HCT116 (cell line): ENCODE measurements around the gene GABRA4. TPM values are rescaled to one million over a fixed set of nuclear protein-coding genes. Genes with fewer than 3 reads are reported as not detected.

Experiments
- ATAC-seq: fragments of 200-7000 bp; cut with Tn5 transposase; 2 replicates; pipeline ENCODE4 v1.9.1; 2020; ENCODE audit warnings: mild to moderate bottlenecking, moderate library complexity
- BruUV-seq: library from RNA; stranded (reverse); fragments of 400-500 nt; replicated peaks from 2 replicates; lab custom pipeline; 2021; lab: Mats Ljungman, UMichigan
- CTCF ChIA-PET: fragments of 300-600 bp; sonication (Branson Sonifier 250); formaldehyde crosslinking; loops from one replicate; lab custom pipeline; 2021; ENCODE audit warnings: antibody characterized with exemption; lab: Charles Lee
- POLR2A ChIA-PET: fragments of 300-600, 350-600 bp; sonication (Branson Sonifier 250); formaldehyde crosslinking; loops from one replicate; lab custom pipeline; 2021; ENCODE audit warnings: antibody characterized with exemption; lab: Charles Lee
- RAD21 ChIA-PET, 2 experiments: fragments of 300-600 bp; sonication (Branson Sonifier 250); formaldehyde crosslinking; loops; one replicate each; lab custom pipeline; 2023; ENCODE audit warnings: low total read pairs in 2 of 2; ENCODE audit not compliant: uncharacterized antibody in 2 of 2, unreplicated experiment in 2 of 2, low non-redundant PET in 1 of 2; lab: Charles Lee
- DNase-seq: peaks from one replicate; pipeline ENCODE4 v3.0.0-alpha.2; 2010; ENCODE audit warnings: low read depth, low spot score
- H2AFZ ChIP-seq: fragments of 200-600 bp; shearing (Covaris generic), sonication (generic); 2 replicates; pipeline ENCODE4 v1.6.1; 2017; ENCODE audit warnings: low read depth, mixed run types, mixed read lengths, antibody characterized with exemption, low read length; ENCODE audit not compliant: poor library complexity, severe bottlenecking
- H3K27ac ChIP-seq: 2 replicates; pipeline ENCODE4 v1.5.1; 2012; ENCODE audit warnings: low read depth, low read length
- H3K27me3 ChIP-seq: fragments of 200-600 bp; sonication (generic); 2 replicates; pipeline ENCODE4 v1.6.1; 2016; ENCODE audit warnings: mixed run types, low read length, mixed read lengths; ENCODE audit not compliant: insufficient read depth
- H3K36me3 ChIP-seq, 2 experiments: fragments of 200-500 bp in 1 of 2; fragments of 200-600 bp in 1 of 2; sonication (Bioruptor generic) in 1 of 2; sonication (generic) in 1 of 2; 2 replicates each; pipeline versions ENCODE4 v1.5.1 to v1.6.1; 2014 to 2016; ENCODE audit warnings: low read length in 2 of 2, inconsistent platforms in 1 of 2, mixed read lengths in 1 of 2, mixed run types in 1 of 2; ENCODE audit not compliant: insufficient read depth in 2 of 2, control insufficient read depth in 1 of 2
- H3K4me1 ChIP-seq, 2 experiments: fragments of 200-600 bp in 1 of 2; sonication (generic) in 1 of 2; 2 replicates each; pipeline versions ENCODE4 v1.5.1 to v1.6.1; 2012 to 2017; ENCODE audit warnings: low read length in 2 of 2, inconsistent platforms in 1 of 2, mild to moderate bottlenecking in 1 of 2, mixed read lengths in 1 of 2, mixed run types in 1 of 2, moderate library complexity in 1 of 2; ENCODE audit not compliant: insufficient read depth in 2 of 2, control insufficient read depth in 1 of 2
- H3K4me2 ChIP-seq: fragments of 200-600 bp; sonication (generic); 2 replicates; pipeline ENCODE4 v1.6.1; 2017; ENCODE audit warnings: mixed run types, low read length, mixed read lengths
- H3K4me3 ChIP-seq, 2 experiments: fragments of 200-600 bp in 1 of 2; sonication (generic) in 1 of 2; replicated peaks in 1 of 2; 2 replicates each; pipeline ENCODE4 v1.5.1; 2011 to 2016; ENCODE audit warnings: low read length in 2 of 2, control low read depth in 1 of 2, low read depth in 1 of 2, mild to moderate bottlenecking in 1 of 2, mixed read lengths in 1 of 2, mixed run types in 1 of 2
- H3K79me2 ChIP-seq: fragments of 200-600 bp; sonication (generic); 2 replicates; pipeline ENCODE4 v1.6.1; 2017; ENCODE audit warnings: mild to moderate bottlenecking, mixed run types, low read length, moderate library complexity, mixed read lengths; ENCODE audit not compliant: insufficient read depth
- H3K9ac ChIP-seq: fragments of 200-600 bp; sonication (generic); 2 replicates; pipeline ENCODE4 v1.6.1; 2016; ENCODE audit warnings: low read length, mixed read lengths
- H3K9me2 ChIP-seq: fragments of 200-600 bp; sonication (generic), shearing (Covaris generic); 2 replicates; pipeline ENCODE4 v1.6.1; 2017; ENCODE audit warnings: mixed run types, mild to moderate bottlenecking, moderate library complexity; ENCODE audit not compliant: insufficient read depth
- H3K9me3 ChIP-seq, 2 experiments: fragments of 200-500 bp in 1 of 2; fragments of 200-600 bp in 1 of 2; sonication (Bioruptor generic) in 1 of 2; sonication (generic) in 1 of 2; 2 replicates each; pipeline ENCODE4 v1.6.1; 2014 to 2017; ENCODE audit warnings: low read length in 2 of 2, mixed read lengths in 2 of 2, inconsistent platforms in 1 of 2, low read depth in 1 of 2, mild to moderate bottlenecking in 1 of 2, mixed run types in 1 of 2, moderate library complexity in 1 of 2; ENCODE audit not compliant: control insufficient read depth in 1 of 2, insufficient read depth in 1 of 2
- H4K20me1 ChIP-seq: fragments of 200-600 bp; sonication (generic), shearing (Covaris generic); 2 replicates; pipeline ENCODE4 v1.6.1; 2017; ENCODE audit warnings: mixed run types, mild to moderate bottlenecking, moderate library complexity; ENCODE audit not compliant: insufficient read depth
- ATF3 ChIP-seq: IDR thresholded peaks from 2 replicates; pipeline ENCODE4 v1.6.1; 2012
- CBX3 ChIP-seq: IDR thresholded peaks from 2 replicates; pipeline ENCODE4 v1.6.1; 2012; ENCODE audit warnings: low read depth
- CEBPB ChIP-seq: IDR thresholded peaks from 2 replicates; pipeline ENCODE4 v1.6.1; 2012; ENCODE audit warnings: low read depth
- CTCF ChIP-seq, 3 experiments: fragments of 200-600 bp in 1 of 3; sonication (generic) in 1 of 3; IDR thresholded peaks in 2 of 3; conservative IDR thresholded peaks in 1 of 3; 2 replicates each; pipeline ENCODE4 v1.5.1; 2012 to 2017; ENCODE audit warnings: low read depth in 2 of 3, low read length in 2 of 3, antibody characterized with exemption in 1 of 3, borderline replicate concordance in 1 of 3, control low read depth in 1 of 3, mild to moderate bottlenecking in 1 of 3, mixed read lengths in 1 of 3, mixed run types in 1 of 3, moderate library complexity in 1 of 3; ENCODE audit not compliant: insufficient read depth in 1 of 3
- EGR1 ChIP-seq: IDR thresholded peaks from 2 replicates; pipeline ENCODE4 v1.6.1; 2012; ENCODE audit warnings: low read depth
- ELF1 ChIP-seq: IDR thresholded peaks from 2 replicates; pipeline ENCODE4 v1.6.1; 2012; ENCODE audit warnings: low read depth, borderline replicate concordance
- JUND ChIP-seq: IDR thresholded peaks from 2 replicates; pipeline ENCODE4 v1.6.1; 2012
- POLR2A ChIP-seq: IDR thresholded peaks from 2 replicates; pipeline ENCODE4 v1.7.0; 2011; ENCODE audit warnings: borderline replicate concordance; ENCODE audit not compliant: insufficient read depth, insufficient read length; ENCODE audit errors: extremely low read depth
- POLR2AphosphoS5 ChIP-seq: IDR thresholded peaks from 2 replicates; pipeline ENCODE4 v1.6.1; 2011; ENCODE audit warnings: mild to moderate bottlenecking, low read depth, low read length, moderate library complexity
- RAD21 ChIP-seq: IDR thresholded peaks from 2 replicates; pipeline ENCODE4 v1.6.1; 2012; ENCODE audit warnings: low read depth, mild to moderate bottlenecking
- SRF ChIP-seq: IDR thresholded peaks from 2 replicates; pipeline ENCODE4 v1.6.1; 2012; ENCODE audit warnings: low read depth
- TCF7L2 ChIP-seq: IDR thresholded peaks from 2 replicates; pipeline ENCODE4 v1.7.0; 2011; ENCODE audit warnings: borderline replicate concordance, inconsistent platforms; ENCODE audit not compliant: insufficient read depth, insufficient read length; ENCODE audit errors: extremely low read depth
- ZFX ChIP-seq: fragments of 450-650 bp; IDR thresholded peaks from 2 replicates; pipeline ENCODE4 v1.6.1; 2017
- intact Hi-C: fragments of 100-400 bp; cut with micrococcal nuclease; formaldehyde crosslinking; loops from 2 replicates; pipeline ENCODE4 v1.10.0; 2022
- total RNA-seq: library from RNA; stranded (reverse); gene quantifications from one replicate; pipeline ENCODE4 v1.2.1, GENCODE V29; 2021; ENCODE audit not compliant: unreplicated experiment
- TF ChIP-seq, protein P1 (sequence below): IDR thresholded peaks from 2 replicates; pipeline ENCODE4 v1.6.1; 2012; ENCODE audit warnings: low read depth

The GABRA4 gene
- total RNA-seq, 1 experiment from 2014 or later, result not detected

DNA sequence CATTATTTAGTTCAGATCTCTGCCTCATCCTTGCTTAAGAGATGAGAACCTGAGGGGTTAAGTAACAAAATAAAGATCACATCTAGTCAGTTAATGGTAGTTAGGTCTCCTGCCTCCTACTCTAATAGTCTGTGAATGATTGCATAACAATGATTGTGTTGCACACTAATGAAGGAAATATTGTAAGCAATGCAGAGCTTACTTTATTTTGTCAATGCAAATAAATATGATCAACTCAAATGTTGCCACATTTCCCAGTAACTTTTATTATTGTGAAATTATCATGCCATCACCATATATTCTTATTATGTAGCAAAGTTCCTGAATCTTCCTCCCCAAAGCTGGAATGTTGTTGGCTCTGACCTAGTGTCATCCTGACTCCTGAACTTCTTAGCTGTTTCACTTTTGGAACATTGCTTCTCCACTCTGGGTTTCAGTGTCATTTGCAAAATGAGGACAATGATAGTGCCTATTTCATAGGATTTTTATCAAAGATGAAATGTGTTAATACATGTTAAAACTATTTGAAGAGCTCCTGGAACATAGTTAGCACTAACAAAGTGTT lies 17.0 kb upstream of the GABRA4 start:
- no TSS peak for BruUV-seq
- no peak for TF ChIP-seq POLR2A
- TF ChIP-seq EGR1, result no peak
- TF ChIP-seq SRF, result no peak
- TF ChIP-seq ATF3, result no peak
- no peak for TF ChIP-seq ZFX
- TF ChIP-seq POLR2AphosphoS5, result no peak
- TF ChIP-seq ELF1, result no peak
- no peak for TF ChIP-seq JUND
- no peak for TF ChIP-seq CTCF (IDR thresholded peaks at IDR 0.05 in 2 of 3, conservative IDR thresholded peaks at IDR 0.05 in 1 of 3; ENCODE audit: borderline replicate concordance in 1 of 3, insufficient read depth in 1 of 3, low read depth in 2 of 3, low read length in 2 of 3)
- no peak for TF ChIP-seq RAD21
- TF ChIP-seq CEBPB, result no peak
- TF ChIP-seq CBX3, result no peak
- TF ChIP-seq, protein P1, sequence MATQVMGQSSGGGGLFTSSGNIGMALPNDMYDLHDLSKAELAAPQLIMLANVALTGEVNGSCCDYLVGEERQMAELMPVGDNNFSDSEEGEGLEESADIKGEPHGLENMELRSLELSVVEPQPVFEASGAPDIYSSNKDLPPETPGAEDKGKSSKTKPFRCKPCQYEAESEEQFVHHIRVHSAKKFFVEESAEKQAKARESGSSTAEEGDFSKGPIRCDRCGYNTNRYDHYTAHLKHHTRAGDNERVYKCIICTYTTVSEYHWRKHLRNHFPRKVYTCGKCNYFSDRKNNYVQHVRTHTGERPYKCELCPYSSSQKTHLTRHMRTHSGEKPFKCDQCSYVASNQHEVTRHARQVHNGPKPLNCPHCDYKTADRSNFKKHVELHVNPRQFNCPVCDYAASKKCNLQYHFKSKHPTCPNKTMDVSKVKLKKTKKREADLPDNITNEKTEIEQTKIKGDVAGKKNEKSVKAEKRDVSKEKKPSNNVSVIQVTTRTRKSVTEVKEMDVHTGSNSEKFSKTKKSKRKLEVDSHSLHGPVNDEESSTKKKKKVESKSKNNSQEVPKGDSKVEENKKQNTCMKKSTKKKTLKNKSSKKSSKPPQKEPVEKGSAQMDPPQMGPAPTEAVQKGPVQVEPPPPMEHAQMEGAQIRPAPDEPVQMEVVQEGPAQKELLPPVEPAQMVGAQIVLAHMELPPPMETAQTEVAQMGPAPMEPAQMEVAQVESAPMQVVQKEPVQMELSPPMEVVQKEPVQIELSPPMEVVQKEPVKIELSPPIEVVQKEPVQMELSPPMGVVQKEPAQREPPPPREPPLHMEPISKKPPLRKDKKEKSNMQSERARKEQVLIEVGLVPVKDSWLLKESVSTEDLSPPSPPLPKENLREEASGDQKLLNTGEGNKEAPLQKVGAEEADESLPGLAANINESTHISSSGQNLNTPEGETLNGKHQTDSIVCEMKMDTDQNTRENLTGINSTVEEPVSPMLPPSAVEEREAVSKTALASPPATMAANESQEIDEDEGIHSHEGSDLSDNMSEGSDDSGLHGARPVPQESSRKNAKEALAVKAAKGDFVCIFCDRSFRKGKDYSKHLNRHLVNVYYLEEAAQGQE, result no peak
- TF ChIP-seq TCF7L2, result no peak
- H3K4me3 ChIP-seq, result no peak overlapping the region

More for the DNA sequence above, 17.0 kb upstream of the GABRA4 start:
- ATAC-seq (no peak), DNase-seq (no peak)
- H3K79me2 ChIP-seq, result no peaks in the 10 kb centered on the region
- H3K4me2 ChIP-seq, result no peak overlapping the region
- intact Hi-C loops, result no loop called here
- no peaks in the 10 kb centered on the region for H4K20me1 ChIP-seq
- no peak overlapping the region for H2AFZ ChIP-seq
- H3K36me3 ChIP-seq, result no peaks in the 10 kb centered on the region
- no peaks in the 10 kb centered on the region for H3K9me2 ChIP-seq
- CTCF ChIA-PET, result no interaction called here
- H3K9me3 ChIP-seq, result 0 out of 4 replicates have a peak, but pooled peaks cover 0 to 3% of the 10 kb centered on the region in 2 experiments
- H3K9ac ChIP-seq, result no peak overlapping the region
- H3K27me3 ChIP-seq, result no peaks in the 10 kb centered on the region
- POLR2A ChIA-PET, result no interaction called here
- H3K4me1 ChIP-seq, result no peaks in the 10 kb centered on the region
- RAD21 ChIA-PET, result no interaction called here
- no peak overlapping the region for H3K27ac ChIP-seq
